Breast epithelium (tissue), 3 donors: Measurements from ENCODE around the gene ITGB6.

Source experiments
- POLR2A ChIP-seq: fragments of 450-650 bp; IDR thresholded peaks from one replicate; pipeline ENCODE4 v1.6.1; 2016; ENCODE audit warnings: antibody characterized with exemption, mild to moderate bottlenecking, moderate library complexity
- POLR2AphosphoS5 ChIP-seq, 3 donors: sonication (generic); formaldehyde crosslinking; IDR thresholded peaks; one replicate each; pipeline ENCODE4 v1.6.1; 2017; ENCODE audit warnings: antibody characterized with exemption in 3 of 3
- TF ChIP-seq, protein P1 (sequence below), 3 donors: fragments of 450-650 bp; IDR thresholded peaks; one replicate each; pipeline ENCODE4 v1.5.1; 2016 to 2017; ENCODE audit warnings: antibody characterized with exemption in 3 of 3, mild to moderate bottlenecking in 3 of 3, moderate library complexity in 3 of 3

- TF ChIP-seq POLR2AphosphoS5 (IDR thresholded peaks at IDR 0.05) (no peak), POLR2A (no peak)
- TF ChIP-seq, protein P1, sequence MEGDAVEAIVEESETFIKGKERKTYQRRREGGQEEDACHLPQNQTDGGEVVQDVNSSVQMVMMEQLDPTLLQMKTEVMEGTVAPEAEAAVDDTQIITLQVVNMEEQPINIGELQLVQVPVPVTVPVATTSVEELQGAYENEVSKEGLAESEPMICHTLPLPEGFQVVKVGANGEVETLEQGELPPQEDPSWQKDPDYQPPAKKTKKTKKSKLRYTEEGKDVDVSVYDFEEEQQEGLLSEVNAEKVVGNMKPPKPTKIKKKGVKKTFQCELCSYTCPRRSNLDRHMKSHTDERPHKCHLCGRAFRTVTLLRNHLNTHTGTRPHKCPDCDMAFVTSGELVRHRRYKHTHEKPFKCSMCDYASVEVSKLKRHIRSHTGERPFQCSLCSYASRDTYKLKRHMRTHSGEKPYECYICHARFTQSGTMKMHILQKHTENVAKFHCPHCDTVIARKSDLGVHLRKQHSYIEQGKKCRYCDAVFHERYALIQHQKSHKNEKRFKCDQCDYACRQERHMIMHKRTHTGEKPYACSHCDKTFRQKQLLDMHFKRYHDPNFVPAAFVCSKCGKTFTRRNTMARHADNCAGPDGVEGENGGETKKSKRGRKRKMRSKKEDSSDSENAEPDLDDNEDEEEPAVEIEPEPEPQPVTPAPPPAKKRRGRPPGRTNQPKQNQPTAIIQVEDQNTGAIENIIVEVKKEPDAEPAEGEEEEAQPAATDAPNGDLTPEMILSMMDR (IDR thresholded peaks at IDR 0.05): no peak
Measured at GRCh38 chr2:160167089-160167740, 32.9 kb downstream of the ITGB6 start.
